ENCODE measurements around the gene TMED5. TPM values are rescaled to one million over a fixed set of nuclear protein-coding genes. Genes with fewer than 3 reads are reported as not detected.

The TMED5 gene
- total and polyA plus RNA-seq, 4 donors: 15.1 to 132 (median 56.4) TPM

- no peak overlapping the region for H3K9ac ChIP-seq (ENCODE audit: insufficient read depth in 1 of 2, low read length in 2 of 2)
- TF ChIP-seq CTCF (IDR thresholded peaks at IDR 0.05; ENCODE audit: control extremely low read depth, extremely low read depth): no peak
- WGBS, 2 donors: 92% methylated on average over 2 of the region's 2 CpGs
- H3K27ac ChIP-seq (ENCODE audit: low read depth in 1 of 2, low read length in 1 of 2): no peak overlapping the region
- no peak overlapping the region for H3K4me3 ChIP-seq
- no peak for ATAC-seq (ENCODE audit: insufficient read depth, low FRiP score)
- H3K27me3 ChIP-seq (ENCODE audit: control insufficient read depth in 3 of 3, insufficient read depth in 3 of 3, low read length in 2 of 3): no peaks in the 10 kb centered on the region
- peaks cover 0 to 3% (median 0%) of the 10 kb centered on the region in 4 donors for H3K9me3 ChIP-seq (ENCODE audit: control insufficient read depth in 4 of 4, insufficient read depth in 3 of 4, low read length in 3 of 4)
- peaks cover 2 to 18% (median 3%) of the 10 kb centered on the region in 4 donors for H3K36me3 ChIP-seq (ENCODE audit: control insufficient read depth in 4 of 4, insufficient read depth in 4 of 4, low read length in 4 of 4)
- no peaks in the 10 kb centered on the region for H3K4me1 ChIP-seq (ENCODE audit: control insufficient read depth in 5 of 5, insufficient read depth in 5 of 5, low read length in 5 of 5)
- DNase-seq: no peak
Observed at GRCh38 chr1:93106226-93106625, 74.0 kb downstream of the TMED5 start.

GRCh38 chr1:93102142-93102541 lies 78.1 kb downstream of the TMED5 start:
- no peak for TF ChIP-seq CTCF (IDR thresholded peaks at IDR 0.05; ENCODE audit: control extremely low read depth, extremely low read depth)

More at GRCh38 chr1:93102142-93102541, 78.1 kb downstream of the TMED5 start:
- ATAC-seq (ENCODE audit: insufficient read depth, low FRiP score) (no peak), DNase-seq (no peak)
- Histone ChIP-seq H3K9ac (ENCODE audit: insufficient read depth in 1 of 2, low read length in 2 of 2) (no peak overlapping the region), H3K27ac (ENCODE audit: low read depth in 1 of 2, low read length in 1 of 2) (no peak overlapping the region), H3K4me1 (ENCODE audit: control insufficient read depth in 5 of 5, insufficient read depth in 5 of 5, low read length in 5 of 5) (no peaks in the 10 kb centered on the region), H3K4me3 (no peak overlapping the region), H3K9me3 (ENCODE audit: control insufficient read depth in 4 of 4, insufficient read depth in 3 of 4, low read length in 3 of 4) (no peaks in the 10 kb centered on the region), H3K36me3 (ENCODE audit: control insufficient read depth in 4 of 4, insufficient read depth in 4 of 4, low read length in 4 of 4) (peaks cover 0 to 7% (median 3%) of the 10 kb centered on the region in 4 donors), H3K27me3 (ENCODE audit: control insufficient read depth in 3 of 3, insufficient read depth in 3 of 3, low read length in 2 of 3) (no peaks in the 10 kb centered on the region)
- WGBS, 2 donors: 90 to 95% methylated on average over 4 of the region's 4 CpGs

Small RNAs within 50 kb of the gene (small RNA-seq; reads per million reads assigned to genes)
- not detected for gene AC126124.1 (ENCODE audit: low replicate concordance)

Other genes starting within 250 kb of the TMED5 start
- 1 to 10 TPM; 5.9 to 8.0 TPM for gene DIPK1A, start 219.0 kb downstream of the TMED5 start, total RNA-seq
- 1 to 10 TPM; 2.3 TPM for gene DIPK1A, start 219.0 kb downstream of the TMED5 start, polyA plus RNA-seq
- gene MTF2, start 101.1 kb downstream of the TMED5 start, total RNA-seq: 10 to 100 TPM; 21.4 to 78.7 TPM
- gene MTF2, start 101.1 kb downstream of the TMED5 start, polyA plus RNA-seq: 10 to 100 TPM in 1 of 2 donors, 1 to 10 TPM in 1; 8.8 to 13.1 TPM
- 10 to 100 TPM in 1 of 2 donors, 1 to 10 TPM in 1; 4.2 to 10.8 TPM for gene CCDC18, start 311 bp upstream of the TMED5 start, total RNA-seq
- 1 to 10 TPM; 2.0 to 5.6 TPM for gene CCDC18, start 311 bp upstream of the TMED5 start, polyA plus RNA-seq
- 10 to 100 TPM; 44.1 to 59.5 TPM for gene DR1, start 165.5 kb upstream of the TMED5 start, total RNA-seq
- 10 to 100 TPM; 10.5 to 24.8 TPM for gene DR1, start 165.5 kb upstream of the TMED5 start, polyA plus RNA-seq